Stimulated activated CD8-positive, alpha-beta memory T cell treated with anti-CD3 and anti-CD28 coated beads, Interleukin-2, amount 100 ng/mL, for 1 hour (primary cell): ENCODE data around the gene RGPD6.
"Not testable (repeated sequence)": the region's sequence is repeated elsewhere in the genome, so short reads cannot be mapped to it uniquely, and the experiment has no call there.

Experiments used
- DNase-seq, 2 donors: peaks; one replicate each; pipeline ENCODE4 v3.0.0-alpha.2; 2020; ENCODE audit warnings: low read depth in 2 of 2

Gene RGPD6

DNA sequence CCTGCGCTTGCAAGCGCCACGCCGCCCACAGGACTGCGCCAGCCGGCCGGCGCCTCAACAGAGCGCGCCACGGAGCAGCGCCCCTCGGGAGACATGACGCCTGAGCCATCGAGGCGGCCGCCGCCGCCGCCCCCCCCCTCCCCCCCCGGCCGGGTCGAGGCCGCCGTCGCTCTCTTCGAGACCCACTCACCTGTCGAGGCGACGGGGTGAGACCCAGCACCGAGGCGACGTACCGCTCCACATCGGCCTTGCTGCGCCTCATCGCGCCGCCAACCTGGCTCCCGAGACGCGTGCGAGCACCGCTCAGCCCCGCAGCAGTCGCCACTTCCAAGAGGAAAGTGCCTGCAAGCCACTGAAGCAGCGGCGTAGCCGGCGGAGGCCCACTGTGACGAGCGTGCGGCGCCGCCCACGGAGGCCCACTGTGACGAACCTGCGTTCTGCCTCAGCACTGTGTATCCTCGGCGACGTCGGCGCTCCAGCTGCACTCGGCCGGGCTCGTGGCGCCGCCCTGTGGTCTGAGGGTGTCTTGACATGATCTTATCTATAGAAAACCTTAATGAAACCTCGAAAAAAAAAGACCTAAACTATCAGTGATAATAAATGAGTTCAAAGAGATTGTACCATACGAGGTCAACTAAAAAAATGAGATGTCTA lies at the start of gene RGPD6:
TSS of gene RGPD6 (minus strand) at position 460 of the 654 bp plus-strand sequence. CDS start at position 262, 198 bp downstream.
- DNase-seq, result not testable (repeated sequence)

DNA sequence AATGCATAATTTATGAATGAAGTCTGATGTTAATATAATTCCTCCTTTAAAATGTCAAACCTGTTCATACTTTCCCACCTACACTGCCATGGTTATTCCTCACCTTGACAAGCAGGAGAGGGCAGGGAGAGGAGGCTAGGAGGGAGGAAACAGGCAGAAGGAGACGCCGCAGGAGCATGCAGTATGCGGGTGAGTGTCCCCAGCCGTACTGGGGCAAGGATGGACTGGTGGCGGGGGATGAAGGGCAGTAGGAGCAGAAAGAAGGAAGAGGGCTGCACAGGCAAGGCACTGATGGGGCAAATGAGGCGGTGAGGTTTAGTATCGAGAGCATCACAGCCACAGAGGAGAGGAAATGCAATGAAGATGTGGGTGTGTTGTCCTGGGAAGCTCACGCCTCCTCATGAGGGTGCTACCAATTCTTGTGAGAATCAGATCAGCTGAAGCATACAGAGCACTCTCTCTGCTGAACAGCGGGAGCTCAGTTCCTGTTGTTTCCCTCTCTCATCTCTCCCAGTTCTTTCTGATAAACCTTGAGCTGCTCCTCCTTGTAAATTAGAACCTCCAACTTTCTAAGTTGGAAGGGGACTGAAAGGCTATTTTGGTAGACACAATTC lies 42.4 kb upstream of the RGPD6 start:
- not testable (repeated sequence) for DNase-seq

DNA sequence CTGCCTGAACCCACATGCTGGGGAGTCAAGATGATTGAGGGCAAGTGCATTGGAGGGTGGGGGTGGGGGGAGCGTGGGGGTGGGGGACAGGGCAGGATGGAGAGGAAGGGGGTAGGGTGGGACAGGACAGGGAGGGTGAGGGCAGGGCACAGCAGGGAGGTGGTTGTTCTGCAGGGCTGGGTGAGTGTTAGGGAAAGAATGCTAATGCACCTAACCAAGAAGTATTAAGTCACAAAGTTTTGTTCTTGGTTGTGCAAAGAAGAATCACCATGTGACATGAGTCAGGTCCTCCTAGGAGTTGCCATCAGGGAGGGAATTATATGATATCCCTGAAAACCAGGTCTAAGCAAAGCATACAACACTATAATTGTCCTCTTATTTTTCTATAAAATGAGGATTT lies 36.9 kb upstream of the RGPD6 start:
- DNase-seq, result not testable (repeated sequence)

DNA sequence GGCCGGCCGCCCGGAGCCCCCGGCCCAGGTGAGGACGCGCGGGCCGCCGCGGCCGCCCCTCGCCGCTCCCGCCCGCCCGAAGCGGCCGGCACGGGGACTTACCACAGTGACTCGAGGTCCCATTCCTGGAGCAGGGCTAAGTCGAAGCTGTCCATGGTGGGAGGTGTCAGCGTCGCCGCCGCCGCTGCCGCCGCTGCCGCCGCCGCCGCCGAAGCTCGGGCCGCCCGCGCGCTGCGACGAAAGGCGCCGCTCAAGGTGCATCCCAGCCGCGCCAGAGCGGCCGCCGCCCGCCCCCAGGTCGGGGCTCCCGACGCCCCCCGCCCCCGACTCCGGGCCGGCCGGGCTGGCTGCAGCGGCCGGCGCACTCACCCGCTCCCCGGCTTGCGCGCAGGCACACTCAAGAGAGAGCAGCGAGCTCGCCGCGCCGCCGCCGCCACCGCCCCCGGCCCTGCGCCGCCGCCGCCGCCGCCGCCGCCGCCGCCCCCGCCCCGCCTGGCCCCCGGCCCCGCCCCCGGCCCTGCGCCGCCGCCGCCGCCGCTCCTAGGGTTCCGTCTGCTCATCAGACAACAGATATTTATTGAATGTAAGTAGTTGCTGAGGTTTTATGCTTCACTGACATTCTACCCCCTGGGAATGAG lies 33.7 kb upstream of the RGPD6 start:
- not testable (repeated sequence) for DNase-seq

DNA sequence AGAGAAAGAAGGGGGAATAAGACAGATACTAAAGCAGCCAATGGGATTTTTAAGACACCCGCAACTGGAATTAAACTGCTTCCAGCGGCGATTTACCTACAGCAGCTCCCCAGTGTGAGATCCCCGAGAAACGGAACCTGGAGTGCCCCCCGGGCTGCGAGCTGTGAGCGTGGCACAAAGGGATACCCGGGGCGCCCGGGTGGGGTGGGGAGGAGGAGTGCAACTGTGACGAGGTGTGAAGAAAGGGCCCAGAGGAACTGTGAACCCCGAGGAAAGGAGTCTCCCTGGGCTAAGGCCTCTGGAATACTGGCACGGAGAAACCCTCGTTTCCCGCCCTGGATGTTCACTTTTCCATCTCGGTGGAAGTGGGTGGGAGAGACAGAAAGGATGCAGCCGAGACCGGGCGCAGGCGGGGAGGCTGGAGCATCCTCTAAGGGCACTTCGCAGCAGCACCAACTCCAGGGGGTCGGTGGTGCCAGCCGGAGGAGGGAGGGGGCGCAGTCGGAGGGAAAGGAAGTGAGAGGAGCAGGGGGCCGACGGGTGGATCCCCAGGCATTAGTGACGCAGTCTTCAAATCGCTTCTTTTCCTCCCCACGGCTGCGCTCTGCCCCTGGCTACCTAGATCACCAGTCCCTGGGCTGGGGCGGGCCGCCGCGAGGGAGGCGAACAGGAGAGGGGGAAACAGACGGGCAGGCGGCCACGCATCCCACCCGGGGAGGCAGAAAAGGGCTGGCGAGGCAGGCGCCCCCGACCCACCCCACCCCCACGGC lies 33.0 kb upstream of the RGPD6 start:
- DNase-seq, result not testable (repeated sequence)

DNA sequence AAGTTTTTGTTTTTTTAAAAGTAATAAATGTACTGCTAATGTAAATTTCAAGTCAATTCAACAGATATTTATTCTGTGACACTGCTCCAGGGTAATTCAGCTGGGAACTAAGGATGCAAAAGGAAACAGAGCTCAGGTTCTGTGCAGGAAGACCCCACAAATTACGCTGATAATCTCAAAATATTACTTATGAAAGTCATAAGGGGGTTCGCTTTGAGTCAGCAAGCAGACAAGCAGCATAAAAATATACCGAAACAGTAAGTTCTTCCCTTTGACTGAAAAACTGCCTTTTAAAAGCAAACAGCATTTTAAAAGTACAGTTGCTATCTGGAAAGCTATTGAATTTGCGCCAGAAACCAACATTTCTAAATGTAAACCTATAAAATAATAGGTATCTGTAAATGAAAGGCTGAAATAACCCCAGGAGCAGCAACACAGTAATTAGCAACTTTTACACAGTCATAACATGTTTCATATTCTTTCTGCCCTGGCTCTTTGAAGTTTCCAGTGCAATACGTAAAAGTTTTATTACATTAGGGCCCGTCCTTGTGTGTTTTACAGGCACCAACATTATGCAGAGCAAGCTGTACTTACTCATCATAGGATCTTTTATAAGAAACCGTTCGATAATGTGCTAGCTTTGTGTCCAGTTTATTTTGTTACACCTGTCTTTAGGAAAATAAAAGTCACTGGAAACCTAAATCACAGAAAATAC lies 31.9 kb upstream of the RGPD6 start:
- not testable (repeated sequence) for DNase-seq

DNA sequence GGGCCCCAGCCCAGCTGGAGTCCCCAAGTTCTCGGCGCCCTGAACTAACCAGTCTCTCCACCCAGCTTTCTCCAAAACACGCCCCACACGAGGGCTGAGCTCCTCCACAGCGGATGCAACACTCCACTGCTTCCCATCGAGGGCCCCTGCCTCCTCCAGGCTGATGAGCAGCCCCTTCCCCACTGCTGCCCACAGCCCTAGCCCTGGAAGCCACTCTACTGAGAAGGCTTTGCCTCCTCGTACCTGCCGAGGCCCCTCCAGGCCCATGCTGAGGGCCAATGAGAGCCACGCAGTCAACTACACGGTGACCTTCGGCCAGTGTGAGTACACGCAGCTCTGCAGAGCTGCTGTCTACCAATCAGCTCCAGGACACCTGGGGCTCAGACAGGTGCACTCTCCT lies 28.0 kb upstream of the RGPD6 start:
- DNase-seq, result not testable (repeated sequence)

DNA sequence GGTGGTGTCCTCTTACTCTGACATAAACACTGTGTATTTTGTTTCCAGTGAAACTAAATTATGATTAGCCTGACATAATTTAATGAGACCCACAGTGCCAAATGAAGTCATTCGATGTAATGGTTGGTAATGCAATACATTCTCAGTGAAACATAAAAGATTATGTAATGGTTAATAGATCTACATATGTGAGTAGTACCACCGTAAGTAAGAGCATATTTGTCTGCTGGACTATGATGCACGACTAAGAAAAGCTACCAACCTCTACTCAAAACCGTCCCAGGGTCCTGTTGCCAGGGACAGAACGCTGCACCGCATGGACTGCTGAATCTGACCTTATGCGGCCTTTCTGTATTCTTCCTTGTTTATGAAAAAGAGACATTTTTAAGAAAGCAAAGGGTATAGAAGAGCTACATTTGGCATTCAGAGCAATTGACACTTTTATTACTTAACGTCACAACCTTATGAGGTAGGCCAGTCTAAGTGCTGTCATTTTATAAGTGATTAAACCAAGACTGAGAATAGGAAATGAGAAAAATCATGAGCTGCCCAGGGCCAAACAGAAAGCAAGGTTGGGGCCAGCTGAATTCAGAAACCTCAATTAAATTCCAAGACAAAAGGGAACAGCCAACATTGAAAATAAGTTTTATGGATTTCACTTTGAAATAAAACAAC lies 27.0 kb upstream of the RGPD6 start:
- not testable (repeated sequence) for DNase-seq

DNA sequence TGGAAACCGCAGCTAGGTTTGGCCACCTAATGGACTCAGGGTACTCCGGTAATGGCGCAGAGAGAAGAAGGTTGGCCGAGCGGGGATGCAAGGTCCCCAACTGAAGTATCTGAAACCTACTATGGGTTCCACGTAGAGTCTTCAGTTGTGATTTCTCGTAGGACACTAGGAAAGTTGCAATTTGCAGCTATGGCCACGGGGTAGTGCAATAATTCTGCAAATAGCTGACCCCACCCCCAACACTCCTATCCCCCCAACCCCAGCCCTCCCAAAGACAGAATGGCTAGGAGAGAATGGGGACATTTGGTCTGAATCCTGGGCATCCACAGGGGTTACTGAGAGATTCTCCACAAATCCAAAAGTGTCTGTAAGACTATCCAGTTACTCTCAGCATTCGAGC lies 25.1 kb upstream of the RGPD6 start:
- DNase-seq, result not testable (repeated sequence)

DNA sequence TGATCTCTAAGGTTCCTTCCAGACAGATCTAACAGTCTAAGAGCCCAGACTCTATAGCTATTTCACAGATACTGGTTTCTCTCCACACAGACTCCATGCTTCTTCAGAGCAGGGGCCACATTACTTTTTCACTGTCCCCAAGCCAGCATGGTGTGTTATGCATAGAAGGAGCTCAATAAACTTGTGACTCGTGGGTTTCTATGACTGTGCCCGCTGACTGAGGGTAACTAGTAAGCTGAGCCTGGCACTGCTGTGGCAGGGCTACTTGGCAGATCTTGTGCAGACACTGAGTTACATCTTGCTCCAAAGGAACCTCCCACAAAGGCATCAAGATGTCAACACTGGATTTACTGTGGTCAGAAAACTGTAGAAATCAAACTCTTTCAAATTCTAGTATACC lies 15.0 kb upstream of the RGPD6 start:
- not testable (repeated sequence) for DNase-seq

DNA sequence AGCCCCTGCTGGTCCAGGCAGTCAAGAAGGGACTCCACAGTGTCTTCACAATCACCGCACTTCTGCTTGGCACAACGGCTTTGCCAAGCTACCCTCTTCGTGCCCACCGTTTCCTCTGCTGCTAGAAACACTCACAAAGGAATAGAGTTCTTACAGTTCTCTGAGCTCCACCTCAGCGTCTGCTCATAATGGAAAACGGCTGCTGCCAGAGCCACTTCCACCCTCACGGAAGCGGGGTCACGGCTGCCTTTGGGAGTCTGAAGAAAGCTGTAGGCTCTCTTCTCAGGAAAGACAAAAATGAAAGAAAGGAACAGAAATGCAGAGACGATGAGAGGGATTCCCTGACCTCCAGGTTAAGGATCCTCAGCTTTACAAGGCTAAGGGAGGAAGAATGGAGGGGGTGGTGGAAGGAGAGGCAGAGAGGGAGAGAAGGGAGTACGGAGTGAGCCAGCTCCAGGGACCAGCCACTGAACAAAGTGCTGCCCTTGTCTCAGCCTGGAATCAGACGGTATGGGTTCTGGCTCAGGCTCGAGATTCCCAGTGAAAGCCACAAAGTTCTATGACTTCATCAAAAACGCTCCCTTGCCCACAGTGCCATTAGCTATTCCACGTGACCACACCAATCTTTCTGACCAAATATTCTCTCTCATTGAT lies 12.8 kb upstream of the RGPD6 start:
- DNase-seq, result not testable (repeated sequence)

DNA sequence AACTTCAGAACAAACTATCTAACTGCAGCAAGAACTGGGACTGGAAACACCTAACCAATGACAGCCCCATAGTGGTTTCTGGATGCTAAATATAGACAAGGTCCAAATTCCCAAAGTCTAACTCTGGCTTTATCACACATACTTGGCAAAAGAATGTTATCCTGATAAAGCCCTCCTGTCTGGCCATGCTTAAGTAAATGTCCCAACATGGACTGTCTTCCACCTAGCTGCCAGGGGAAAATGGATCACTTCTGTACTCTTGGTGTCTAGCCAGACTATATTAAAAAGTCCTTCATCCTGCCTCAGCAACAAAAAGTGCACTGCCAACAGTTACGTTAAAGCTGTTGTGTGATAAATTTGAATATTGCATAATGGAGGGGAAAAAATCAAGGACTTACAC lies 11.5 kb upstream of the RGPD6 start:
- not testable (repeated sequence) for DNase-seq

DNA sequence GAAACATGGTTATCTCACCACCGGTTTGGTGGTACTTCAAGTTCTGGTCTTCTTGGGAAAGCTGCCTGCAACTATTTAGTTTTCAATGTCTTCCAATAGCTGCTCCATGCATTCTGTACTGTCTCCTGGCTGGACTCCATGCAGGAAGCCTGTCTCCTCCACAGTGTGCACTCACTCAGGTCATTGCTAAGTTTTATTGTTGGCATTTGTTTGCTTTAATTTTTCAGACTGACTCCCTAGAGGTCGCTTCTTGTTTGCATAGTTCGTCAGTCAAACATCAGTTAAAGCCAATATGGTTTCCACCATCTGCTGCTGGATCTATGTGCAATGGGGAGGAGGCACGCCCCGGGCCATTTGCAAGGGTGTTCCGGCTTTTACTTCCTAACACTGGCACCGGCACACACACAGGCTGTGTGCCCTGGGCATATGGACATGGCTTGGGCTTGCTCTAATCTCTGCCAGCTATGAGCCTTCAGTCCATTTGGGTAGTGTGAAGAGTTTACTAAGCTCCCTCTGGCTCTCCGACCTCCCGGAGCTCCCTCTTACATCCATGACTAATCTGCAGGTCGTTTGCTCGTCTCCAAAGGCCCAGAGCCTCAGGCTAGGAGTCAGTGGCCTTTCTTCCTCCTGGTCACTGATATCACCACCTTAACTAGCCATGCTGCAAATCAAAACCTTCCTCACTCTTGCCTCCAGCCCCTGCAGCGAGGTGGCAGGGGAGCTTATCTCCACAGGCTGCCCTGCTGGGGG lies 2.4 kb upstream of the RGPD6 start:
- DNase-seq, result not testable (repeated sequence)

DNA sequence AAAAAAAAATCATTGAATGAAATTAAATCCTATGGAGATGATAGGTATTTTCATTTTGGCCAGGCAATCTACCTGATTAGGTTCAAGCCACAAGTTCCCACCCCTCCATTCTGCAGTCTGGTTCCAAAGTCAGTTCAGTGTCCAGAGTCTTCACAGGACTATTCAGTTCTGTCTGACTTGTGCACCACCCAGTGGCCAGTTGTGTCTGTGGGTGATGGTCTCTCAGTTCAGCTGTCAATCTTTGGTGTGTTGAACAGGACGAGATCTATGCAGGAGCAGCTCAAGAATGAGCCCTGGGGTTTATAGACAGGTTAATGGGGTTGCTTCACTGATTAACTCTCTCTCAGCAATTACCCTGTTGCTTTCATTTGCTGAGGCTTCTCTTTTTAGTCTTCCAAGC lies 1.4 kb upstream of the RGPD6 start:
- DNase-seq, result not testable (repeated sequence)

DNA sequence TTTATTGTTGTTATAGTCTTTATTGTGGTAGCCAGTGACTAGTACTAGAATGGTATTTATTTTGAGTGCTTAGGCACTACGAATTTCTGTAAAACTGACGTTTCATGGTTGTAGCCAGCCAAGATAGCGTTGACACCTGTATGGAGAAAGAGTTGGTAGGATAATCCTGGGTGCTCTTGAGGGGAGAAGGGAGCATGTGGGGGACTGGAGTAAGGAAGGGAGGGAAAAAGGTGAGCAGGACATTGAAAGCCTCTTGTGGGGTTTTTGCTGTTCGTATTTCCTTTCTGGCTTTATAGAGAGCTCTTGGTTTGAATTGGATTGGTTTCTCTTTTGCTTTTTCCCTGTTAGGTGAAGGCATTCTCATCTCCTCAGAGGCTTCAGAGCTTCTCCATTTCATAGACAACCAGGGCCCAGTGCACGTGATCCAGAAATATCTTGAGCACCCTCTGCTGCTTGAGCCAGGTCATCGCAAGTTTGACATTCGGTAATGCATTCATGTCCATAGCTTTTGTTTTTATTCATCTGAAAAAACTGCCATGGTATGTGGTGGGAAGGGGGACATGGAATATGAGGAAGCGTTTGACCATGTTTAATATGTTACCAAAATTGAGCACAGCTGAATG lies 77.2 kb downstream of the RGPD6 start:
- DNase-seq, result not testable (repeated sequence)

DNA sequence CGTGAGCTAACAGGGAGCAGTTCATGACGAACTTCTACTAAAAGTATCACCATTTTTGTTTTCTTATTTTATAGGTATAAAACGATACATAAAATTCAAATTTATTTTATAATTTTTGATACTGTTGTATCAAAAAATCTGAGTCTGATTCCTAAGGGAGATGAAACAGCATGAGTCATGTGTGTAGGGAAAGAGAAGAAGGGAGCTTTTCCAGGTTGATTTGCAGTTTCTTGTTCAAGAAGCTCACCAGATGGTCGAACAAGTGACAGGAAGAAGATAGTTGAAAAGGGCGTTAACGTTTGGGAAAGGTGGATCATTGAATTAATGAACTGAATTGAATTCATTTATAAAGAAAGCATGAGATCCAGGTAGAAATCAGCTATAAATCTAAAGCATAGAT lies 81.0 kb downstream of the RGPD6 start:
- DNase-seq, result not testable (repeated sequence)

DNA sequence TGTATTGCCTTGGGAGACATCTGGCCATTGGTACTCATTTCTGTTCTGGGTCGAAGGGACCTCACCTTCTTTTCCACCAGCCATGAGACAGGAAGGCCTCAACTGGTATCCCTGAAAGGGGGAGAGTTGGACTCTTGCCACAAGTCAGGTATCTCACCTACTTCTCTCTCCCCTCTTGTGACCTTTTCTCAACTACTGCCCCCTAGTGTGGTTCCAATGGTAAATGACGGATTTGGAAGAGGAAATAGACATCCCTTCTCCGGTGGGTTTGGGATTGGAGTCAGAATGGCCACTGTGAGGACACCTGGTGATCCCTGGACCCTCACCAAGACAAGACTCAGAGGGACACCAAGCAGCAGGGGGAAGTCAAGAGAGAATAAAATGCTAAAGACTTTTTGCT lies 82.5 kb downstream of the RGPD6 start:
- DNase-seq, result not testable (repeated sequence)

DNA sequence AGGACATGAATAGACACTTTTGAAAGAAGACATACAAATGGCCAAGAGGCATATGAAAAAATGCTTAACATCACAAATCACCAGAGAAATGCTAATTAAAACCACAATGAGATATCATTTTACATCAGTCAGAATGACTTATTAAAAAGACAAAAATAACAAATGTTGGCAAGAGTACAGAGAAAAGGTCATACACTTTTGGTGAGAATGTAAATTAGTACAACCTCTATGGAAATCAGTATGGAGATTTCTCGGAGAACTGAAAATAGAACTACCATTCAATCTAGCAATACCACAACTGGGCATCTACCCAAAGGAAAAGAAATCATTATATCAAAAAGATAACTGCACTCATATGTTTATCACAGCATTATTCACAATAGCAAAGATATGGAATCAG lies 88.0 kb downstream of the RGPD6 start:
- DNase-seq, result not testable (repeated sequence)

DNA sequence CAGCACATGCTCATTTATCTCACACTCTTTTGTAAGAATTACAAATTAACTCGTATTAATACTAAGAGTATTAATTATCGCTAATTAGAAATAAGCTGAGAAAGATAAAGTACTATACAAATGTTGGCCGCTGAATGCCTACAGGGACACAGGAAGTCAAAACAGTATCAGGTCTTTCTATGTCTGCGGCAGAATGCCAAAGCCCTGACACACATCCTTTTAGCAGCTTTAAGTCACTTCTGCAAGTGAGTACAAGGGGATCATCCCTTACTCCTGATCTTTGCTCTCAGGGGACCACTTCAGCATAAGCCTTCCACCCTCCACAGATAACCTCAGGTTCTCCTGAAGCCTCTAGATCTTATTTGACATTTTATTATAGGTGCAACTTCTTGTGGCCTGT lies 94.3 kb downstream of the RGPD6 start:
- DNase-seq, result not testable (repeated sequence)
